GM19351 (cell line): ENCODE results near the gene FEN1.

Source experiments
- ATAC-seq: cut with Tn5 transposase; IDR thresholded peaks from one replicate; pipeline ENCODE4 v1.9.1; 2021; ENCODE audit warnings: mild to moderate bottlenecking, moderate library complexity; ENCODE audit not compliant: unreplicated experiment

Gene FEN1

GRCh38 chr11:61838501-61838900 lies 45.8 kb downstream of the FEN1 start:
- no peak for ATAC-seq

GRCh38 chr11:61838921-61839320 lies 46.2 kb downstream of the FEN1 start:
- no peak for ATAC-seq

GRCh38 chr11:61839742-61840141 lies 47.0 kb downstream of the FEN1 start:
- ATAC-seq, result no peak

GRCh38 chr11:61840371-61840770 lies 47.7 kb downstream of the FEN1 start:
- ATAC-seq, result no peak

GRCh38 chr11:61841636-61842527 lies 49.2 kb downstream of the FEN1 start:
- no peak for ATAC-seq

- no peak for ATAC-seq
Measured at GRCh38 chr11:61842528-61842820, 49.8 kb downstream of the FEN1 start.

GRCh38 chr11:61844909-61845565 lies 52.3 kb downstream of the FEN1 start:
- no peak for ATAC-seq

- no peak for ATAC-seq
Measured at GRCh38 chr11:61846362-61847020, 53.8 kb downstream of the FEN1 start.
